ENCODE data around the gene LRRN2.

DNA sequence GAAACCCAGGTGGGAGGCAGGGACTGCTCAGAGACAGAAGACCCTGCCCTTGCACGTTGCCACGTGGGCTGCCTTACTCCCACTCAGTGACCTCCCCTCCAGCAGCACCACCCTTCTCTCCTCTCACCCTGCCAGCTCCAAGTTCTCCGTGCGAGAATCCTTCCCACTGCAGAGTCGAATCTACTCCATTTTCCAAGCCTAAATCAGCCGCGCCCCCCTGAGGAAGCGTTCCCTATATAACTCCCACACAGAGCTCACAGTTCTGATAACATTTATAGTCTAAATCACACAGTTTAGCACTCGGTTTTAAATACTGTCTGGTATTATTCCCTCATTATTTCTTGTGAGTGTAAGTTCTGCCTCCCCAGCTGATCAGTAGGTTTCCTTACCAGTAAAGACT is 7.7 kb downstream of the LRRN2 start:
- TF ChIP-seq, protein P1, sequence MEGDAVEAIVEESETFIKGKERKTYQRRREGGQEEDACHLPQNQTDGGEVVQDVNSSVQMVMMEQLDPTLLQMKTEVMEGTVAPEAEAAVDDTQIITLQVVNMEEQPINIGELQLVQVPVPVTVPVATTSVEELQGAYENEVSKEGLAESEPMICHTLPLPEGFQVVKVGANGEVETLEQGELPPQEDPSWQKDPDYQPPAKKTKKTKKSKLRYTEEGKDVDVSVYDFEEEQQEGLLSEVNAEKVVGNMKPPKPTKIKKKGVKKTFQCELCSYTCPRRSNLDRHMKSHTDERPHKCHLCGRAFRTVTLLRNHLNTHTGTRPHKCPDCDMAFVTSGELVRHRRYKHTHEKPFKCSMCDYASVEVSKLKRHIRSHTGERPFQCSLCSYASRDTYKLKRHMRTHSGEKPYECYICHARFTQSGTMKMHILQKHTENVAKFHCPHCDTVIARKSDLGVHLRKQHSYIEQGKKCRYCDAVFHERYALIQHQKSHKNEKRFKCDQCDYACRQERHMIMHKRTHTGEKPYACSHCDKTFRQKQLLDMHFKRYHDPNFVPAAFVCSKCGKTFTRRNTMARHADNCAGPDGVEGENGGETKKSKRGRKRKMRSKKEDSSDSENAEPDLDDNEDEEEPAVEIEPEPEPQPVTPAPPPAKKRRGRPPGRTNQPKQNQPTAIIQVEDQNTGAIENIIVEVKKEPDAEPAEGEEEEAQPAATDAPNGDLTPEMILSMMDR (conservative IDR thresholded peaks at IDR 0.05 in 1 of 2, IDR thresholded peaks at IDR 0.05 in 1 of 2; ENCODE audit: low read depth in 1 of 2, low read length in 2 of 2) = no peak
- TF ChIP-seq EZH2 (IDR thresholded peaks at IDR 0.05; ENCODE audit: low read length, missing control alignments) = no peak
